ENCODE data around the gene CEACAM16.
"Not testable (repeated sequence)": the region's sequence is repeated elsewhere in the genome, so short reads cannot be mapped to it uniquely, and the experiment has no call there.

Gene CEACAM16

DNA sequence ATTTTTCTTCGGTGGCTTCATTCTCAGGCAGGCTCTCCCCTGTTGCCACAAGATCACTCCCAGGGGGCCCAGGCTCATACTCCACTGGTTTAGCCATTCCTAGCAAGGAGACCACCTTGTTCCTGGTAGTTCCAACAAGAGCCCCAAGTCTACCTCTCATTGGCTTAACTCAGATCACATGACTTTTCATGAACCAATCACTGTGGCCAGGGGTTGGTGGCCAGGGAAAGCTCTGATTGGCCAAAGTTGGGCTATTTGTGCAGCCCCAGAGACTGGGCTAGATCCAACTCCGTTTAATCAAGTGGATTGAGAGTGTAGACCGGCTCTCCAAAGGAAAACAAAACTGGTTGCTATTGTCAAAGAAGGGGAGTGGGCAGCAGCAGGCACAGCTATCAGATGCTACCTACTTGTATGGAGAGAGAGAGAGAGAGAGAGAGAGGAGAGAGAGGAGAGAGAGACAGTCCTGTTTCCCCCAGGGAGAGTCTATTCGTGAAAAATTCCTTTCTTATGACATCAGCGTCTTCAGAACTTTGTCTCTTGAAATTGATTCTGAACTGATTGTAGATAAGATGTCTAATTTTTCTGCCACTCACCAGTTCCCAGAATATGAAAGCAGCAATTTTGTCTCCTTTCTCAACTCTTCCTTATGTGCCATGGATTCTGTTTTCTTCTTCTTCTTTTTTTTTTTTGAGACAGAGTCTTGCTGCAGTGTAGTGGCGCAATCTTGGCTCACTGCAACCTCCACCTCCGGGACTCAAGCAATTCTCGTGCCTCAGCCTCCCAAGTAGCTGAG is 21.7 kb upstream of the CEACAM16 start:
- TF ChIP-seq, protein P1, sequence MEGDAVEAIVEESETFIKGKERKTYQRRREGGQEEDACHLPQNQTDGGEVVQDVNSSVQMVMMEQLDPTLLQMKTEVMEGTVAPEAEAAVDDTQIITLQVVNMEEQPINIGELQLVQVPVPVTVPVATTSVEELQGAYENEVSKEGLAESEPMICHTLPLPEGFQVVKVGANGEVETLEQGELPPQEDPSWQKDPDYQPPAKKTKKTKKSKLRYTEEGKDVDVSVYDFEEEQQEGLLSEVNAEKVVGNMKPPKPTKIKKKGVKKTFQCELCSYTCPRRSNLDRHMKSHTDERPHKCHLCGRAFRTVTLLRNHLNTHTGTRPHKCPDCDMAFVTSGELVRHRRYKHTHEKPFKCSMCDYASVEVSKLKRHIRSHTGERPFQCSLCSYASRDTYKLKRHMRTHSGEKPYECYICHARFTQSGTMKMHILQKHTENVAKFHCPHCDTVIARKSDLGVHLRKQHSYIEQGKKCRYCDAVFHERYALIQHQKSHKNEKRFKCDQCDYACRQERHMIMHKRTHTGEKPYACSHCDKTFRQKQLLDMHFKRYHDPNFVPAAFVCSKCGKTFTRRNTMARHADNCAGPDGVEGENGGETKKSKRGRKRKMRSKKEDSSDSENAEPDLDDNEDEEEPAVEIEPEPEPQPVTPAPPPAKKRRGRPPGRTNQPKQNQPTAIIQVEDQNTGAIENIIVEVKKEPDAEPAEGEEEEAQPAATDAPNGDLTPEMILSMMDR (IDR thresholded peaks at IDR 0.05; ENCODE audit: insufficient read depth, low read depth, low read length, missing control alignments), result no peak
- H3K4me3 ChIP-seq (ENCODE audit: low read length), result no peak overlapping the region
- DNase-seq (ENCODE audit: low read depth), result peak; percentile 65

DNA sequence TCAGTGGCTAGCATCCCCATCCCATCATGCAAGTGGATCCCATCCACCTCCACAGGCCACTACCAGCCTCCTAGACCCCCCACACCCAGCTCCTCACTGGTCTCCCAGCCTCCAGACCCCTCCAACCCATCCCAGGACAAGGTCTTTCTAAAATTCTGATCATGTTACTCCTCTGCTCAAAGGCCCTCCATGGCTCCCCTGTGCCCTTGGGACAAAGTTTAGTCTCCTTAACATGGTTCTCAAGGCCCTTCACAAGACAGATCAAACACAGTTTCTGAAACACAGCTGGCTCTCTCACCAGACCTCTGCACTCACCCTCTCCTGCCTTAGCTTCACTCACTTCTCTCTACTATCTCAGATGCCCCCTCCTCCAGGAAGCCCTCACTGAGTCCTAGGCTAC is 18.4 kb upstream of the CEACAM16 start:
- no peak for DNase-seq (ENCODE audit: low read depth)
- H3K4me3 ChIP-seq (ENCODE audit: low read length), result no peak overlapping the region
- TF ChIP-seq, protein P1 (IDR thresholded peaks at IDR 0.05; ENCODE audit: insufficient read depth, low read depth, low read length, missing control alignments), result no peak

DNA sequence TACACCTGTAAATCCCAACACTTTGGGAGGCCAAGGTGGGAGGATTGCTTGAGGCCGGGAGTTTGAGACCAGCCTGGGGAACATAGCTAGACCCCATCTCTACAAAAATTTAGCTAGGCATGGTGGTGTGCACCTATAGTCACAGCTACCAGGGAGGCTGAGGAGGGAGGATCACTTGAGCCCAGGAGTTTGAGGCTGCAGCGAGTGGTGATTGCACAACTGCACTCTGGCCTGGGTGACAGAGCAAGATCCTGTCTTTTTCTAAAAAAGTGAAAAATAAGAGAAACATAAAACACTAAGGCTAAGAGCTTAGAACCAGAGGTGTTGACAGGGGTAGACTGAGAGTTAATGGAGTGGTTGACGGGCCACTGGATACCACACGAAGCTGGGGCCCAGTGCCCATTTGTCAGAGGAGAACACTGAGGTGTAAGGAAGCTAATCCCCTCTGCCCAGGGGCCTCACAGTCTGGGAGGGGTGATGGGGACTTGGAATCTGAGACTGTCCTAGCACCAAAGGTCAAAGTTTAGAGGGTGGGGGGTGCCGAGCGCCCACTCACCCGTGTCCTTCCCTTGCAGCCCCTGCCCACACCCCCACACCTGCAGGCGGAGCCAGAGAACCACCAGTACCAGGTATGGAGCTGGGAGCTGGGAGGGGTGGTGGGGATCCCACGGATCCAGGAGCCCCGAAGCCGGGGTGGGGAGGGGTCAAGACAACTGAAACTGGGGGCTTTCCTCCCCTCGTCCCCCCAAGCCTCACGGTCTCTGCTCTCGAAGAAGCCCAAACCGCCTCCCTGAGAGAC is 16.8 kb upstream of the CEACAM16 start:
- TF ChIP-seq, protein P1 (IDR thresholded peaks at IDR 0.05; ENCODE audit: insufficient read depth, low read depth, low read length, missing control alignments), result no peak
- no peak for DNase-seq (ENCODE audit: low read depth)
- no peak overlapping the region for H3K4me3 ChIP-seq (ENCODE audit: low read length)

DNA sequence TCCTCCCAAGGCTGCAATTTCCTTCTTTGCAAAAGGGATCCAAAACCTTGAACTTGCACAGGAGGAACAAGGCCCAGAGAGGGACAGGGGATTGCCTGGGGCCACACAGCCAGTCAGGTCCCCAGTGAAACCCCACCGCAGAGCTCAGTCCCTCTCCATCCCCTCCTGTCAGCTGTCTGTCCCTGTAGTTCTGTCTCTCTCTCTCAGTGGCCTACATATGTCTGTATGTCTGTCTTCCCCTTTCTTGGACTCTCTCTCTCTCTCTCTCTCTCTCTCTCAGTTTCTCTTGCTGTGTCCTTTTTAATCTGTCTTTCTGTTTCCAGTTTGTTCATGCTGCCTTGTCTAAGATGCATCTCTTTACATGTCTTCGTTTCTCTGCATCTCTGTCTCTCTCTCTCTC is 16.1 kb upstream of the CEACAM16 start:
- TF ChIP-seq, protein P1 (IDR thresholded peaks at IDR 0.05; ENCODE audit: insufficient read depth, low read depth, low read length, missing control alignments), result no peak
- no peak for DNase-seq (ENCODE audit: low read depth)
- no peak overlapping the region for H3K4me3 ChIP-seq (ENCODE audit: low read length)

DNA sequence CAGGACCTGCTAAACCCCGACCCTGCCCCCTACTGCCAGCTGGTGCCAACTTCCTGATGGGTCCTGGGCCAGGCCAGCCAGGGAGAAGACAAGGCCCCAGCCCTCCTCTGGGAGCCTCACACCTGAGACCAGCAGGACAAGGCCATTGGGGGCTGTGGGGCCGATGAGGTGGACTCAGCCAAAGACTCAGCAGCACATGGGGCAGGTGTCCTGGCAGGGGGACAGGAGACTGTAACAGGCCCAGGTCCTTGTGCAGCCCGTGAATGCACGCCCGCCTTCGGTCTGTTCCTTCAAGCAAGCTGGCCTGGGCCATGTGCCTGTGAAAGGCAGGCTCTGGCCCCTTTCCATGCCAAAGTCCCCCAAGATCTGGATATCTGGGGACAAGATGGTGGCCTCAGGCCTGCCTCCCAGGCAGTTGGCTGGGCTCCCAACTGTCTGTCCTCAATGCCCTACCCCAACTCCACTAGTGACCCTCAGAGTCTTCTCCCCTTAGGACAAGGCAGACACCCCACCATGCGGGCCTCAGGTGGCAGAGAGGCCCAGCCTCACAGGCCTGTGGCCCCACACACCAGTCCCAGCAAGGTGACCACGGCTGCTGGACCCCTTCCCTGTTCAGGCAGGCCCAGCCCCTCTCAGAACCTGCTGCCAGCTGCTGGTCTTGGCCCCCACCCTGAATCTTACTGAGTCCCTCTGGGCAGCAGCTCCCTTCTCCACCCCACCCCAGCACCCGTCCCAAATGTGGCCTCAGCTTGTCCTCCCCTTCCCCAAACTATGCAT is 15.3 kb upstream of the CEACAM16 start:
- no peak overlapping the region for H3K4me3 ChIP-seq (ENCODE audit: low read length)
- DNase-seq (ENCODE audit: low read depth), result no peak
- TF ChIP-seq, protein P1 (IDR thresholded peaks at IDR 0.05; ENCODE audit: insufficient read depth, low read depth, low read length, missing control alignments), result no peak

DNA sequence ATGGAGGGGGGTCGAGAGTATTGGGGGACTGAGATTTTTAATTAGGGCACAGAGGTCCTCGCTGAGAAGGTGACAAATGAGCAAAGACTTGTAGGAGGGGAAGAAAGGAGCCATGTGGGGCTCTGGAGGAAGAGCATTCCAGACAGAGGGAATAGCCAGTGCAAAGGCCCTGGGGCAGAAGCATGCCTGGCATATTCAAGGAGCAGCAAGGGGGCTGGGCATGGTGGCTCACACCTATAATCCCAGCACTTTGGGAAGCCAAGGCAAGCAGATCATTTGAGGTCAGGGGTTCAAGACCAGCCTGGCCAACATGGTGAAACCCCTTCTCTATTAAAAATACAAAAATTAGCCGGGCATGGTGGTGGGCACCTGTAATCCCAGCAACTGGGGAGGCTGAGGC is 14.6 kb upstream of the CEACAM16 start:
- H3K4me3 ChIP-seq (ENCODE audit: low read length); DNase-seq (ENCODE audit: low read depth): not testable (repeated sequence)

Data from epithelial cell of esophagus (primary cell).